Fibroblast of pulmonary artery (primary cell): ENCODE data around the gene RPS14.
A peak's percentile ranks its signal among the peaks of the same experiment; 100 is the strongest.

ENCODE experiments used
- DNase-seq: peaks from one replicate; pipeline ENCODE4 v3.0.0-alpha.2; 2010; ENCODE audit warnings: low read depth
- H3K4me3 ChIP-seq: replicated peaks from 2 replicates; pipeline ENCODE4 v1.5.1; 2011; ENCODE audit warnings: low read depth, mild to moderate bottlenecking, control low read depth, low read length, moderate library complexity
- CTCF ChIP-seq: IDR thresholded peaks from 2 replicates; pipeline ENCODE4 v1.5.1; 2011; ENCODE audit warnings: mild to moderate bottlenecking, control low read depth, low read length, inconsistent platforms; ENCODE audit errors: missing control alignments

Gene RPS14

GRCh38 chr5:150444770-150445169 is 4.8 kb downstream of the RPS14 start:
- TF ChIP-seq CTCF, result no peak
- H3K4me3 ChIP-seq, result no peak overlapping the region
- DNase-seq, result no peak

- no peak overlapping the region for H3K4me3 ChIP-seq
- no peak for TF ChIP-seq CTCF
- DNase-seq, result no peak
These were observed 6.1 kb downstream of the RPS14 start for GRCh38 chr5:150443242-150444075.

- no peak overlapping the region for H3K4me3 ChIP-seq
- no peak for DNase-seq
- TF ChIP-seq CTCF, result no peak
These were observed 6.8 kb downstream of the RPS14 start for GRCh38 chr5:150442699-150443080.

- no peak for DNase-seq
- no peak for TF ChIP-seq CTCF
- no peak overlapping the region for H3K4me3 ChIP-seq
These were observed 7.5 kb downstream of the RPS14 start for GRCh38 chr5:150441813-150442698.

GRCh38 chr5:150440948-150441812 is 8.4 kb downstream of the RPS14 start:
- H3K4me3 ChIP-seq, result no peak overlapping the region
- DNase-seq, result no peak
- TF ChIP-seq CTCF, result no peak

GRCh38 chr5:150438873-150439546 is 10.5 kb downstream of the RPS14 start:
- TF ChIP-seq CTCF, result peak; percentile 57
- H3K4me3 ChIP-seq, result no peak overlapping the region
- peak; percentile 43 for DNase-seq
